HCT116 (cell line): ENCODE measurements around the gene DENND4B.

Experiments used
- CTCF ChIP-seq, 3 experiments: fragments of 200-600 bp in 1 of 3; sonication (generic) in 1 of 3; IDR thresholded peaks in 2 of 3; conservative IDR thresholded peaks in 1 of 3; 2 replicates each; pipeline ENCODE4 v1.5.1; 2012 to 2017; ENCODE audit warnings: low read depth in 2 of 3, low read length in 2 of 3, antibody characterized with exemption in 1 of 3, borderline replicate concordance in 1 of 3, control low read depth in 1 of 3, mild to moderate bottlenecking in 1 of 3, mixed read lengths in 1 of 3, mixed run types in 1 of 3, moderate library complexity in 1 of 3; ENCODE audit not compliant: insufficient read depth in 1 of 3
- EZH2 ChIP-seq: fragments of 200-600 bp; sonication (generic); IDR thresholded peaks from 2 replicates; pipeline ENCODE4 v1.6.1; 2017; ENCODE audit warnings: antibody characterized with exemption, mixed run types
- POLR2A ChIP-seq: IDR thresholded peaks from 2 replicates; pipeline ENCODE4 v1.7.0; 2011; ENCODE audit warnings: borderline replicate concordance; ENCODE audit not compliant: insufficient read depth, insufficient read length; ENCODE audit errors: extremely low read depth
- POLR2AphosphoS5 ChIP-seq: IDR thresholded peaks from 2 replicates; pipeline ENCODE4 v1.6.1; 2011; ENCODE audit warnings: mild to moderate bottlenecking, low read depth, low read length, moderate library complexity
- REST ChIP-seq: IDR thresholded peaks from 2 replicates; pipeline ENCODE4 v1.6.1; 2012; ENCODE audit warnings: low read depth
- SRF ChIP-seq: IDR thresholded peaks from 2 replicates; pipeline ENCODE4 v1.6.1; 2012; ENCODE audit warnings: low read depth

GRCh38 chr1:153962088-153963029 lies 15.8 kb upstream of the DENND4B start:
- TF ChIP-seq REST (no peak), SRF (no peak), POLR2A (no peak), CTCF (IDR thresholded peaks at IDR 0.05 in 2 of 3, conservative IDR thresholded peaks at IDR 0.05 in 1 of 3; ENCODE audit: borderline replicate concordance in 1 of 3, insufficient read depth in 1 of 3, low read depth in 2 of 3, low read length in 2 of 3) (no peak), POLR2AphosphoS5 (no peak), EZH2 (no peak)
